ENCODE results near the gene STX3.

Gene STX3

GRCh38 chr11:59760771-59761170 lies 5.6 kb downstream of the STX3 start:
- no peak for TF ChIP-seq CTCF (IDR thresholded peaks at IDR 0.05)

- no peak for TF ChIP-seq CTCF (IDR thresholded peaks at IDR 0.05)
Measured at GRCh38 chr11:59761993-59762392, 6.8 kb downstream of the STX3 start.

GRCh38 chr11:59765068-59765735 lies 10.0 kb downstream of the STX3 start:
- no peak for TF ChIP-seq CTCF (IDR thresholded peaks at IDR 0.05)

GRCh38 chr11:59766542-59767224 lies 11.5 kb downstream of the STX3 start:
- no peak for TF ChIP-seq CTCF (IDR thresholded peaks at IDR 0.05)

- no peak for TF ChIP-seq CTCF (IDR thresholded peaks at IDR 0.05)
Measured at GRCh38 chr11:59767225-59767611, 12.0 kb downstream of the STX3 start.

- no peak for TF ChIP-seq CTCF (IDR thresholded peaks at IDR 0.05)
Measured at GRCh38 chr11:59769111-59769510, 13.9 kb downstream of the STX3 start.

- TF ChIP-seq CTCF (IDR thresholded peaks at IDR 0.05), result no peak
Measured at GRCh38 chr11:59769828-59770227, 14.7 kb downstream of the STX3 start.

Data from LNCAP (cell line).